IPS DF 6.9 (cell line): ENCODE results near the gene TSNAX.

Experiments
- DNase-seq: peaks from one replicate; pipeline ENCODE4 v3.0.0-alpha.2; 2013; ENCODE audit warnings: low read depth, low spot score
- H3K27ac ChIP-seq: one replicate; pipeline ENCODE4 v1.5.1; 2013; ENCODE audit warnings: low read length, control low read depth
- H3K27me3 ChIP-seq: 2 replicates; pipeline ENCODE4 v1.6.1; 2013; ENCODE audit warnings: mild to moderate bottlenecking, low read length; ENCODE audit not compliant: control insufficient read depth, insufficient read depth
- H3K36me3 ChIP-seq: 2 replicates; pipeline ENCODE4 v1.6.1; 2013; ENCODE audit warnings: low read length; ENCODE audit not compliant: control insufficient read depth, insufficient read depth
- H3K4me1 ChIP-seq: 2 replicates; pipeline ENCODE4 v1.6.1; 2013; ENCODE audit warnings: low read length; ENCODE audit not compliant: control insufficient read depth, insufficient read depth
- H3K4me3 ChIP-seq: 2 replicates; pipeline ENCODE4 v1.5.1; 2013; ENCODE audit warnings: mild to moderate bottlenecking, low read length
- H3K9me3 ChIP-seq: 2 replicates; pipeline ENCODE4 v1.6.1; 2013; ENCODE audit warnings: low read length, inconsistent platforms; ENCODE audit not compliant: control insufficient read depth, insufficient read depth
- WGBS: extraction: QIAGEN DNeasy Blood & Tissue Kit; methylation state at CpG from one replicate; pipeline ENCODE4 v1.1.7; 2013; ENCODE audit warnings: mixed read lengths, missing lambda C conversion rate; ENCODE audit not compliant: insufficient read length, insufficient coverage; 5-methylcytosine and 5-hydroxymethylcytosine counted together

TSNAX gene

GRCh38 chr1:231540847-231541246, 12.4 kb downstream of the TSNAX start:
- DNase-seq, result no peak
- no CpG with 5 or more reads among the region's 3 CpGs for WGBS
- no peak overlapping the region for H3K27ac ChIP-seq

GRCh38 chr1:231541842-231542241, 13.4 kb downstream of the TSNAX start:
- Histone ChIP-seq H3K4me3 (no peak overlapping the region), H3K4me1 (no peaks in the 10 kb centered on the region), H3K27ac (no peak overlapping the region), H3K27me3 (no peaks in the 10 kb centered on the region), H3K9me3 (no peaks in the 10 kb centered on the region), H3K36me3 (no peaks in the 10 kb centered on the region; the same call in 1 of the 2 replicates)
- no CpG with 5 or more reads among the region's 2 CpGs for WGBS
- DNase-seq, result no peak

More at GRCh38 chr1:231540847-231541246, 12.4 kb downstream of the TSNAX start:
- Histone ChIP-seq H3K4me1 (no peaks in the 10 kb centered on the region), H3K4me3 (no peak overlapping the region), H3K9me3 (no peaks in the 10 kb centered on the region), H3K36me3 (no peaks in the 10 kb centered on the region; the same call in 1 of the 2 replicates), H3K27me3 (no peaks in the 10 kb centered on the region)

- 100% methylated on average over 1 of the region's 4 CpGs for WGBS
- Histone ChIP-seq H3K36me3 (no peaks in the 10 kb centered on the region), H3K27me3 (no peaks in the 10 kb centered on the region), H3K27ac (no peak overlapping the region), H3K4me1 (no peaks in the 10 kb centered on the region), H3K9me3 (no peaks in the 10 kb centered on the region), H3K4me3 (no peak overlapping the region)
- DNase-seq, result no peak
Observed at GRCh38 chr1:231544943-231545592, 16.6 kb downstream of the TSNAX start.

GRCh38 chr1:231546693-231547092, 18.2 kb downstream of the TSNAX start:
- H3K27me3 ChIP-seq, result no peaks in the 10 kb centered on the region
- WGBS, result no CpG with 5 or more reads among the region's 4 CpGs
- no peaks in the 10 kb centered on the region for H3K4me1 ChIP-seq
- DNase-seq, result no peak
- no peak overlapping the region for H3K27ac ChIP-seq
- H3K9me3 ChIP-seq, result no peaks in the 10 kb centered on the region
- no peaks in the 10 kb centered on the region for H3K36me3 ChIP-seq
- no peak overlapping the region for H3K4me3 ChIP-seq

- Histone ChIP-seq H3K27me3 (no peaks in the 10 kb centered on the region), H3K9me3 (no peaks in the 10 kb centered on the region), H3K36me3 (no peaks in the 10 kb centered on the region), H3K27ac (no peak overlapping the region), H3K4me1 (no peaks in the 10 kb centered on the region), H3K4me3 (no peak overlapping the region)
- DNase-seq, result no peak
- WGBS, result no CpG with 5 or more reads among the region's 4 CpGs
Observed at GRCh38 chr1:231549733-231550447, 21.4 kb downstream of the TSNAX start.

- no peaks in the 10 kb centered on the region for H3K4me1 ChIP-seq
- no peaks in the 10 kb centered on the region for H3K36me3 ChIP-seq
- H3K4me3 ChIP-seq, result no peak overlapping the region
- no peaks in the 10 kb centered on the region for H3K9me3 ChIP-seq
- no peaks in the 10 kb centered on the region for H3K27me3 ChIP-seq
- no peak for DNase-seq
- WGBS, result no CpG with 5 or more reads among the region's 2 CpGs
- no peak overlapping the region for H3K27ac ChIP-seq
Observed at GRCh38 chr1:231550448-231550781, 21.9 kb downstream of the TSNAX start.

- Histone ChIP-seq H3K36me3 (no peaks in the 10 kb centered on the region), H3K27me3 (no peaks in the 10 kb centered on the region), H3K4me1 (no peaks in the 10 kb centered on the region), H3K4me3 (no peak overlapping the region), H3K9me3 (no peaks in the 10 kb centered on the region), H3K27ac (no peak overlapping the region)
- no peak for DNase-seq
- no CpG with 5 or more reads among the region's 2 CpGs for WGBS
Observed at GRCh38 chr1:231553320-231553719, 24.9 kb downstream of the TSNAX start.

GRCh38 chr1:231554969-231555368, 26.5 kb downstream of the TSNAX start:
- no CpG with 5 or more reads among the region's 2 CpGs for WGBS

GRCh38 chr1:231557411-231557810, 28.9 kb downstream of the TSNAX start:
- no peak overlapping the region for H3K4me3 ChIP-seq
- no peaks in the 10 kb centered on the region for H3K27me3 ChIP-seq
- DNase-seq, result no peak
- no peak overlapping the region for H3K27ac ChIP-seq
- no CpG with 5 or more reads among the region's 1 CpG for WGBS
- H3K4me1 ChIP-seq, result no peaks in the 10 kb centered on the region
- H3K9me3 ChIP-seq, result no peaks in the 10 kb centered on the region
- H3K36me3 ChIP-seq, result no peaks in the 10 kb centered on the region

More at GRCh38 chr1:231554969-231555368, 26.5 kb downstream of the TSNAX start:
- no peak overlapping the region for H3K4me3 ChIP-seq
- no peak for DNase-seq
- H3K36me3 ChIP-seq, result no peaks in the 10 kb centered on the region
- H3K4me1 ChIP-seq, result no peaks in the 10 kb centered on the region
- H3K27ac ChIP-seq, result no peak overlapping the region
- no peaks in the 10 kb centered on the region for H3K27me3 ChIP-seq
- H3K9me3 ChIP-seq, result no peaks in the 10 kb centered on the region

- no peak for DNase-seq
Observed at GRCh38 chr1:231557898-231558707, 29.6 kb downstream of the TSNAX start.

More at GRCh38 chr1:231557898-231558707, 29.6 kb downstream of the TSNAX start:
- H3K4me1 ChIP-seq, result no peaks in the 10 kb centered on the region
- no peaks in the 10 kb centered on the region for H3K27me3 ChIP-seq
- H3K27ac ChIP-seq, result no peak overlapping the region
- H3K9me3 ChIP-seq, result no peaks in the 10 kb centered on the region
- H3K36me3 ChIP-seq, result no peaks in the 10 kb centered on the region
- no peak overlapping the region for H3K4me3 ChIP-seq
- no CpG with 5 or more reads among the region's 3 CpGs for WGBS
